Astrocyte (in vitro differentiated cells and primary cell): Measurements from ENCODE around the gene UVRAG. TPM values are rescaled to one million over a fixed set of nuclear protein-coding genes. Genes with fewer than 3 reads are reported as not detected.
A peak's percentile ranks its signal among the peaks of the same experiment; 100 is the strongest.

Experiments used
- DNase-seq: peaks from one replicate; pipeline ENCODE4 v3.0.0-alpha.2; 2010; ENCODE audit warnings: low read depth
- FAIRE-seq: peaks from 2 replicates; lab custom pipeline; 2011; peaks lifted over from hg19 to GRCh38; lab: Jason Lieb, UNC
- H2AFZ ChIP-seq: 2 replicates; pipeline ENCODE4 v1.6.0; 2012; ENCODE audit warnings: low read depth, low read length, inconsistent platforms
- H3K27ac ChIP-seq: 2 replicates; pipeline ENCODE4 v1.5.1; 2011; ENCODE audit warnings: low read depth, low read length, inconsistent platforms
- H3K27me3 ChIP-seq: 2 replicates; pipeline ENCODE4 v1.6.0; 2011; ENCODE audit warnings: low read length, inconsistent platforms; ENCODE audit not compliant: insufficient read depth
- H3K36me3 ChIP-seq: 2 replicates; pipeline ENCODE4 v1.5.1; 2011; ENCODE audit warnings: low read length, inconsistent platforms; ENCODE audit not compliant: insufficient read depth
- H3K4me1 ChIP-seq: 2 replicates; pipeline ENCODE4 v1.5.1; 2011; ENCODE audit warnings: low read length, inconsistent platforms; ENCODE audit not compliant: insufficient read depth
- H3K4me2 ChIP-seq: 2 replicates; pipeline ENCODE4 v1.6.0; 2012; ENCODE audit warnings: low read length, inconsistent platforms
- H3K4me3 ChIP-seq: 2 replicates; pipeline ENCODE4 v1.5.1; 2011; ENCODE audit warnings: low read depth, mild to moderate bottlenecking, low read length, inconsistent platforms; ENCODE audit not compliant: insufficient read depth
- H3K79me2 ChIP-seq: 2 replicates; pipeline ENCODE4 v1.6.0; 2012; ENCODE audit warnings: mild to moderate bottlenecking, low read length, inconsistent platforms; ENCODE audit not compliant: insufficient read depth
- H3K9ac ChIP-seq: 2 replicates; pipeline ENCODE4 v1.6.0; 2012; ENCODE audit warnings: mild to moderate bottlenecking, low read length, inconsistent platforms
- H3K9me3 ChIP-seq: 2 replicates; pipeline ENCODE4 v1.5.1; 2012; ENCODE audit warnings: low read depth, mild to moderate bottlenecking, low read length, inconsistent platforms; ENCODE audit not compliant: insufficient read depth
- H4K20me1 ChIP-seq: 2 replicates; pipeline ENCODE4 v1.6.0; 2012; ENCODE audit warnings: low read length, inconsistent platforms; ENCODE audit not compliant: insufficient read depth
- H3K27ac Mint-ChIP-seq: one replicate; pipeline ENCODE4 v1.8.0; 2021; ENCODE audit warnings: mild to moderate bottlenecking, mixed read lengths; ENCODE audit not compliant: unreplicated experiment
- H3K27me3 Mint-ChIP-seq: one replicate; pipeline ENCODE4 v1.8.0; 2021; ENCODE audit warnings: low read depth, mixed read lengths; ENCODE audit not compliant: unreplicated experiment
- H3K36me3 Mint-ChIP-seq: one replicate; pipeline ENCODE4 v1.8.0; 2021; ENCODE audit warnings: low read depth, mixed read lengths; ENCODE audit not compliant: unreplicated experiment
- H3K4me1 Mint-ChIP-seq: one replicate; pipeline ENCODE4 v1.8.0; 2021; ENCODE audit warnings: low read depth, mixed read lengths; ENCODE audit not compliant: unreplicated experiment
- H3K4me3 Mint-ChIP-seq: one replicate; pipeline ENCODE4 v1.8.0; 2021; ENCODE audit warnings: mild to moderate bottlenecking, moderate library complexity, mixed read lengths; ENCODE audit not compliant: unreplicated experiment
- H3K9me3 Mint-ChIP-seq: one replicate; pipeline ENCODE4 v1.8.0; 2021; ENCODE audit warnings: mild to moderate bottlenecking, mixed read lengths; ENCODE audit not compliant: unreplicated experiment
- EZH2 ChIP-seq: IDR thresholded peaks from 2 replicates; pipeline ENCODE4 v1.6.1; 2012; ENCODE audit warnings: mild to moderate bottlenecking, low read length, inconsistent platforms; ENCODE audit not compliant: insufficient read depth
- total RNA-seq: library from RNA; stranded (reverse); gene quantifications from 2 replicates; pipeline ENCODE4 v1.2.1, GENCODE V29; 2021
- TF ChIP-seq, protein P1 (sequence below): IDR thresholded peaks from 2 replicates; pipeline ENCODE4 v1.5.1; 2011; ENCODE audit warnings: low read depth, mild to moderate bottlenecking, inconsistent platforms, low read length, moderate library complexity; ENCODE audit not compliant: insufficient read depth

The UVRAG gene
- total RNA-seq, 1 donor from 2014 or later = 15.3 TPM

DNA sequence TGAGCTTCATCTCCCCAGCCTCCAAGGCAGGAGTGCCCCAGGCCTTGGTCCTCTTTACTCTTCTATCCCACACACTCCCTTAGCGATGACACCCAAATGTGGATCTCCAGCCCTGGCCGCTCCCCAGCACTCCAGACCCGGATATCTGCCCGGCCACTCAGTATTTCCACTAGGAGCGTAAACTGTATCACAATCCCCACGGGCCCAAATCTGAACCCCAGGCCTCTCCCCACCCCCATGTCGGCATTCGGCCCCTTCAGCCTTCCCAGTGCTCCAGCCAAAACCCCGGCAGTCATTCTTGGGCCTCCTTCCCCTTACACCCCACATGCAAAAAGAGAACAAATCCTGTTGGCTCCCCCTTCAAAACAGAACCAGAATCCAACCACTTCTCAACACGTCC is 370.5 kb downstream of the UVRAG start:
- Mint-ChIP-seq H3K27ac (no peak overlapping the region), H3K27me3 (peaks cover 30% of the 10 kb centered on the region), H3K36me3 (peaks cover 7% of the 10 kb centered on the region), H3K4me1 (peaks cover 8% of the 10 kb centered on the region), H3K9me3 (no peaks in the 10 kb centered on the region), H3K4me3 (no peak overlapping the region)
- H3K4me1 ChIP-seq = peaks cover 3% of the 10 kb centered on the region
- H4K20me1 ChIP-seq = no peaks in the 10 kb centered on the region
- no peaks in the 10 kb centered on the region for H3K79me2 ChIP-seq
- TF ChIP-seq EZH2 = no peak
- TF ChIP-seq, protein P1, sequence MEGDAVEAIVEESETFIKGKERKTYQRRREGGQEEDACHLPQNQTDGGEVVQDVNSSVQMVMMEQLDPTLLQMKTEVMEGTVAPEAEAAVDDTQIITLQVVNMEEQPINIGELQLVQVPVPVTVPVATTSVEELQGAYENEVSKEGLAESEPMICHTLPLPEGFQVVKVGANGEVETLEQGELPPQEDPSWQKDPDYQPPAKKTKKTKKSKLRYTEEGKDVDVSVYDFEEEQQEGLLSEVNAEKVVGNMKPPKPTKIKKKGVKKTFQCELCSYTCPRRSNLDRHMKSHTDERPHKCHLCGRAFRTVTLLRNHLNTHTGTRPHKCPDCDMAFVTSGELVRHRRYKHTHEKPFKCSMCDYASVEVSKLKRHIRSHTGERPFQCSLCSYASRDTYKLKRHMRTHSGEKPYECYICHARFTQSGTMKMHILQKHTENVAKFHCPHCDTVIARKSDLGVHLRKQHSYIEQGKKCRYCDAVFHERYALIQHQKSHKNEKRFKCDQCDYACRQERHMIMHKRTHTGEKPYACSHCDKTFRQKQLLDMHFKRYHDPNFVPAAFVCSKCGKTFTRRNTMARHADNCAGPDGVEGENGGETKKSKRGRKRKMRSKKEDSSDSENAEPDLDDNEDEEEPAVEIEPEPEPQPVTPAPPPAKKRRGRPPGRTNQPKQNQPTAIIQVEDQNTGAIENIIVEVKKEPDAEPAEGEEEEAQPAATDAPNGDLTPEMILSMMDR = no peak
- DNase-seq (no peak), FAIRE-seq (no peak)
- no peaks in the 10 kb centered on the region for H3K9me3 ChIP-seq
- no peak overlapping the region for H3K9ac ChIP-seq
- H2AFZ ChIP-seq = no peak overlapping the region
- no peaks in the 10 kb centered on the region for H3K27me3 ChIP-seq
- H3K4me2 ChIP-seq = no peak overlapping the region
- no peaks in the 10 kb centered on the region for H3K36me3 ChIP-seq
- no peak overlapping the region for H3K27ac ChIP-seq
- no peak overlapping the region for H3K4me3 ChIP-seq

DNA sequence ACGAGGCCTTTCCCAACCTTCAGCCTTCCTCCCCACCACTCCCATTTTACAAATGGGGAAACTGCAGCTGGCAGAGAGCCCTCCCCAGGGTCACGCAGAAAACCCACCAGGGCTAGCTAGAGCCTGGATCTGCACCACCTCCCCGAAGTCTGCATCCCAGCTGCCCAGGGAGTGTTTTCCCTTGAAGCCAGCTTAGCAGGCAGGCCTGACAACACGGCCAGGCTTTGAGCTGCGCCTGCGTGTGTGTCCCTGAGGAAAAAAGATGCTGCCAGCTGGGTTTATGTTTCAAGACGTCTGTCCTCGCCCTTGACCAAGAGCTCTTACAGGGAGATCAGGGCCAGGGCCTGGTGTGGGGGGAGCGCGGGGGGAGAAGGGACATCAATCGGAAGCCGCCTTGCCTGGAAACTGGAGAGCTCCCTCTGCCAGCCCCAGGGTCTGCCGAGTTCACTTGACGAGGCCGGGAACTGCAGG is 371.0 kb downstream of the UVRAG start:
- Histone ChIP-seq H3K9ac (no peak overlapping the region), H3K27ac (no peak overlapping the region), H2AFZ (peak overlapping the region; percentile 34), H3K79me2 (no peaks in the 10 kb centered on the region), H3K9me3 (no peaks in the 10 kb centered on the region), H3K4me3 (no peak overlapping the region), H4K20me1 (no peaks in the 10 kb centered on the region), H3K36me3 (no peaks in the 10 kb centered on the region), H3K4me2 (no peak overlapping the region), H3K27me3 (no peaks in the 10 kb centered on the region), H3K4me1 (peaks cover 4% of the 10 kb centered on the region)
- Mint-ChIP-seq H3K4me3 (no peak overlapping the region), H3K27me3 (peaks cover 34% of the 10 kb centered on the region), H3K27ac (no peak overlapping the region), H3K36me3 (peaks cover 7% of the 10 kb centered on the region), H3K9me3 (no peaks in the 10 kb centered on the region), H3K4me1 (peaks cover 8% of the 10 kb centered on the region)
- DNase-seq (no peak), FAIRE-seq (no peak)
- TF ChIP-seq, protein P1 = no peak
- TF ChIP-seq EZH2 = no peak

- no peak for TF ChIP-seq EZH2
- TF ChIP-seq, protein P1 = no peak
- Mint-ChIP-seq H3K9me3 (no peaks in the 10 kb centered on the region), H3K36me3 (peaks cover 7% of the 10 kb centered on the region), H3K4me1 (peaks cover 8% of the 10 kb centered on the region), H3K27ac (no peak overlapping the region), H3K4me3 (no peak overlapping the region), H3K27me3 (peaks cover 40% of the 10 kb centered on the region)
- Histone ChIP-seq H3K79me2 (no peaks in the 10 kb centered on the region), H3K4me3 (no peak overlapping the region), H2AFZ (no peak overlapping the region), H4K20me1 (no peaks in the 10 kb centered on the region), H3K9me3 (no peaks in the 10 kb centered on the region), H3K27ac (no peak overlapping the region), H3K36me3 (no peaks in the 10 kb centered on the region), H3K4me2 (no peak overlapping the region), H3K27me3 (peaks cover 2% of the 10 kb centered on the region), H3K4me1 (peaks cover 4% of the 10 kb centered on the region), H3K9ac (no peak overlapping the region)
- DNase-seq (no peak), FAIRE-seq (no peak)
Measured at GRCh38 chr11:76186776-76187279, 371.8 kb downstream of the UVRAG start.
